Heart right ventricle (tissue), 16 donors: ENCODE measurements around the gene LRRN2. TPM values are rescaled to one million over a fixed set of nuclear protein-coding genes. Genes with fewer than 3 reads are reported as not detected.

Experiments used
- ATAC-seq, 8 donors: fragments of 200-7000 bp; cut with Tn5 transposase; one replicate each; pipeline ENCODE4 v1.9.1; 2020; ENCODE audit warnings: mild to moderate bottlenecking in 8 of 8, moderate library complexity in 8 of 8, moderate number of reproducible peaks in 1 of 8
- DNase-seq, 2 donors: peaks; one replicate each; pipeline ENCODE4 v3.0.0-alpha.2; 2020
- H3K27ac ChIP-seq, 10 donors: fragments of 200-600 bp; sonication (generic) in 2 of 10; one replicate each; pipeline versions ENCODE4 v1.5.0 to v1.8.0; 2020 to 2022; ENCODE audit warnings: mild to moderate bottlenecking in 3 of 10
- H3K27me3 ChIP-seq, 7 donors: fragments of 200-600 bp; one replicate each; pipeline ENCODE4 v1.8.0; 2021 to 2022; ENCODE audit warnings: mild to moderate bottlenecking in 2 of 7
- H3K36me3 ChIP-seq, 9 donors: fragments of 200-600 bp; sonication (generic) in 1 of 9; one replicate each; pipeline versions ENCODE4 v1.5.0 to v1.8.0; 2020 to 2022; ENCODE audit warnings: mild to moderate bottlenecking in 2 of 9
- H3K4me1 ChIP-seq, 9 donors: fragments of 200-600 bp; sonication (generic) in 1 of 9; one replicate each; pipeline versions ENCODE4 v1.5.0 to v1.8.0; 2020 to 2022; ENCODE audit warnings: mild to moderate bottlenecking in 4 of 9
- H3K4me3 ChIP-seq, 10 donors: fragments of 200-600 bp; sonication (generic) in 2 of 10; one replicate each; pipeline versions ENCODE4 v1.5.0 to v1.8.0; 2020 to 2022; ENCODE audit warnings: mild to moderate bottlenecking in 7 of 10, moderate library complexity in 2 of 10
- H3K9me3 ChIP-seq, 11 donors: fragments of 200-600 bp in 10 of 11; sonication (generic) in 2 of 11; one replicate each; pipeline versions ENCODE4 v1.5.0 to v1.8.0; 2013 to 2022; ENCODE audit warnings: mild to moderate bottlenecking in 2 of 11, control low read depth in 1 of 11, moderate library complexity in 1 of 11
- WGBS, 2 donors: extraction: QIAGEN DNeasy Blood & Tissue Kit; methylation state at CpG; one replicate each; pipeline ENCODE4 v1.1.7; 2013; ENCODE audit warnings: inconsistent platforms in 1 of 2; 5-methylcytosine and 5-hydroxymethylcytosine counted together
- intact Hi-C, 10 donors: fragments of 100-400 bp; cut with DNase I; formaldehyde crosslinking; loops; one replicate each; pipeline versions ENCODE4 v1.11.1 to v1.14.2; 2022
- polyA plus RNA-seq, 2 donors: library from polyadenylated mRNA; stranded (reverse); fragments of 200-250 nt; gene quantifications; one replicate each; pipeline ENCODE4 v1.2.3, GENCODE V29; 2013
- total RNA-seq, 10 donors: library from RNA; stranded (reverse); fragmentation: NEBNext Ultra II Directional in 3 of 10; extraction: Animal tissue kit (Norgen Biotek cat#: 25700) in 3 of 10; gene quantifications; one replicate each; pipeline versions ENCODE4 v1.2.1 to v1.2.4, GENCODE V29; 2021 to 2023
- TF ChIP-seq, protein P1 (sequence below), 9 donors: fragments of 200-600 bp; sonication (generic) in 2 of 9; IDR thresholded peaks; one replicate each; pipeline versions ENCODE4 v1.5.0 to v1.8.0; 2021 to 2022; ENCODE audit warnings: antibody characterized with exemption in 9 of 9, mild to moderate bottlenecking in 5 of 9, moderate library complexity in 1 of 9
- donor health status: Arrhythmogenic right ventricular cardiomyopathy.
- donor health status: ischemic (EF 13 %, LVEDD 7.1; RV severe dilation, severe dysfunction).
- donor health status: healthy with polysubstance abuse.
- donor health status: DM: no; HTN: yes; CAD: no.
- donor health status: DM: no; HTN: no; CAD: no.
- donor health status: ischemic (EF 25% LVEDD 6.9; RV normal size, moderate dysfunction).
- donor health status: ischemic (EF 25% LVEDD 5.7; RV mildly dilated, moderate dysfunction).
- donor health status: healthy.
- donor health status: DM: yes; HTN: yes; CAD: no.
- donor health status: Ischemic cardiomyopathy.
- donor health status: ischemic (EF 35%, LVEDD 5.7; RV mildly dilated, moderate dysfunction).
- donor health status: nonischemic (EF 11% LVEDD 7.7; RV severe dilation, severe dysfunction).
- donor health status: DM: yes; HTN: yes; CAD: no.
- donor health status: PGD.
- donor health status: ischemic (EF 29% LVEDD 5.4; RV normal size, mild dysfunction).
- donor health status: nonischemic (EF 23%, LVEDD 6.1; RV moderate dilation, normal function).

The LRRN2 gene
- total and polyA plus RNA-seq, 12 donors: 0.73 to 2.9 (median 1.1) TPM

DNA sequence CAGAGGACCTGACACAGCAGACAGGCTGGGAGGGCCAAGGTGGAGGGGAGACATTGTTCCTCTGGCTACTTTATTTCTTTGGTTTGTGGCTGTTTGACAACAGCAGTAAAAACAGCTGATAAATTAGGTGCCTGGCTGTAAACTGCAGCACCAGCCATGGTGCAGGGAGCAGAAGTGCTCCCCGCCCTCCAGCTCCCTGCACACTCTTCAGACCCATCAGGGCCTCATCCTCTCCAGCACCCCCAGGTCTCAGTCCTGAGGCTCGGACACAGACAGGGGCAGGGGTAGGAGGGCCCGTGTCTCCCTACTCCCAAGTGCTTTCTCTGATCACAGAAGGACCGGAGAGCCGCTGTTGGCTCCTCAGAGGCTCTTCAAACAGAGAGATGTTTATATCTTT is 17.7 kb upstream of the LRRN2 start:
- H3K4me3 ChIP-seq: no peak overlapping the region
- no peak for ATAC-seq
- intact Hi-C loops: no loop called here
- DNase-seq: no peak
- peaks cover 0 to 22% (median 0%) of the 10 kb centered on the region in 7 donors for H3K27me3 ChIP-seq
- TF ChIP-seq, protein P1, sequence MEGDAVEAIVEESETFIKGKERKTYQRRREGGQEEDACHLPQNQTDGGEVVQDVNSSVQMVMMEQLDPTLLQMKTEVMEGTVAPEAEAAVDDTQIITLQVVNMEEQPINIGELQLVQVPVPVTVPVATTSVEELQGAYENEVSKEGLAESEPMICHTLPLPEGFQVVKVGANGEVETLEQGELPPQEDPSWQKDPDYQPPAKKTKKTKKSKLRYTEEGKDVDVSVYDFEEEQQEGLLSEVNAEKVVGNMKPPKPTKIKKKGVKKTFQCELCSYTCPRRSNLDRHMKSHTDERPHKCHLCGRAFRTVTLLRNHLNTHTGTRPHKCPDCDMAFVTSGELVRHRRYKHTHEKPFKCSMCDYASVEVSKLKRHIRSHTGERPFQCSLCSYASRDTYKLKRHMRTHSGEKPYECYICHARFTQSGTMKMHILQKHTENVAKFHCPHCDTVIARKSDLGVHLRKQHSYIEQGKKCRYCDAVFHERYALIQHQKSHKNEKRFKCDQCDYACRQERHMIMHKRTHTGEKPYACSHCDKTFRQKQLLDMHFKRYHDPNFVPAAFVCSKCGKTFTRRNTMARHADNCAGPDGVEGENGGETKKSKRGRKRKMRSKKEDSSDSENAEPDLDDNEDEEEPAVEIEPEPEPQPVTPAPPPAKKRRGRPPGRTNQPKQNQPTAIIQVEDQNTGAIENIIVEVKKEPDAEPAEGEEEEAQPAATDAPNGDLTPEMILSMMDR (IDR thresholded peaks at IDR 0.05): no peak
- no peak overlapping the region for H3K27ac ChIP-seq
- peaks cover 0 to 13% (median 0%) of the 10 kb centered on the region in 9 donors for H3K4me1 ChIP-seq
- no peaks in the 10 kb centered on the region for H3K36me3 ChIP-seq
- H3K9me3 ChIP-seq: no peaks in the 10 kb centered on the region
- WGBS, 2 donors: 45 to 48% methylated on average over 5 of the region's 5 CpGs

- no peaks in the 10 kb centered on the region for H3K9me3 ChIP-seq
- H3K36me3 ChIP-seq: no peaks in the 10 kb centered on the region
- intact Hi-C loops: no loop called here
- H3K4me3 ChIP-seq: no peak overlapping the region
- H3K4me1 ChIP-seq: peaks cover 0 to 13% (median 0%) of the 10 kb centered on the region in 9 donors
- no peak overlapping the region for H3K27ac ChIP-seq
- DNase-seq (no peak), ATAC-seq (no peak)
- 67 to 70% methylated on average over 8 of the region's 8 CpGs for WGBS, 2 donors
- TF ChIP-seq, protein P1 (IDR thresholded peaks at IDR 0.05): no peak
- peaks cover 0 to 19% (median 0%) of the 10 kb centered on the region in 7 donors for H3K27me3 ChIP-seq
Measured at GRCh38 chr1:204702552-204703267, 17.2 kb upstream of the LRRN2 start.

GRCh38 chr1:204701229-204701628 is 15.7 kb upstream of the LRRN2 start:
- WGBS, 2 donors: 84 to 89% methylated on average over 3 of the region's 3 CpGs
- intact Hi-C loops: no loop called here
- Histone ChIP-seq H3K36me3 (no peaks in the 10 kb centered on the region), H3K4me3 (no peak overlapping the region), H3K27me3 (peaks cover 0 to 19% (median 0%) of the 10 kb centered on the region in 7 donors), H3K9me3 (no peaks in the 10 kb centered on the region), H3K27ac (no peak overlapping the region), H3K4me1 (peaks cover 0 to 5% (median 0%) of the 10 kb centered on the region in 9 donors)
- DNase-seq (no peak), ATAC-seq (no peak)
- TF ChIP-seq, protein P1 (IDR thresholded peaks at IDR 0.05): no peak

GRCh38 chr1:204697893-204698292 is 12.4 kb upstream of the LRRN2 start:
- Histone ChIP-seq H3K27ac (no peak overlapping the region), H3K27me3 (peaks cover 0 to 24% (median 11%) of the 10 kb centered on the region in 7 donors), H3K4me1 (no peaks in the 10 kb centered on the region), H3K4me3 (no peak overlapping the region), H3K9me3 (no peaks in the 10 kb centered on the region), H3K36me3 (no peaks in the 10 kb centered on the region)
- no peak for DNase-seq
- WGBS, 2 donors: 77 to 83% methylated on average over 5 of the region's 5 CpGs
- peak in 3 of 8 donors; percentile 48 to 71 (median 55) for ATAC-seq
- TF ChIP-seq, protein P1 (IDR thresholded peaks at IDR 0.05): no peak
- intact Hi-C loops: no loop called here
